ENCODE data around the gene ZNF628. TPM values are rescaled to one million over a fixed set of nuclear protein-coding genes. Genes with fewer than 3 reads are reported as not detected.
A peak's percentile ranks its signal among the peaks of the same experiment; 100 is the strongest.

Gene ZNF628
- total RNA-seq, 1 experiment from 2014 or later: 16.7 TPM

- CTCF ChIA-PET: no interaction called here
- Histone ChIP-seq H3K27me3 (replicated peaks; ENCODE audit: insufficient read depth, low read depth, low read length, poor library complexity) (no peaks in the 10 kb centered on the region), H3K4me1 (ENCODE audit: insufficient read depth, low read length, poor library complexity, severe bottlenecking) (no peaks in the 10 kb centered on the region), H3K27ac (ENCODE audit: low read depth, low read length, poor library complexity, severe bottlenecking) (no peak overlapping the region), H3K9me3 (ENCODE audit: low read depth, low read length, poor library complexity, severe bottlenecking) (no peaks in the 10 kb centered on the region), H3K36me3 (ENCODE audit: insufficient read depth, low read length, poor library complexity, severe bottlenecking) (no peaks in the 10 kb centered on the region), H3K4me3 (ENCODE audit: low read depth, low read length, poor library complexity, severe bottlenecking) (no peak overlapping the region)
- TF ChIP-seq CTCF (conservative IDR thresholded peaks at IDR 0.05; ENCODE audit: low read depth, low read length): no peak
- TF ChIP-seq EZH2 (IDR thresholded peaks at IDR 0.05; ENCODE audit: borderline replicate concordance, low read depth, low read length, poor library complexity, severe bottlenecking): no peak
- no peak for DNase-seq (ENCODE audit: low spot score)
- intact Hi-C loops (cut with micrococcal nuclease; ENCODE audit: unreplicated experiment): no loop called here
- POLR2A ChIA-PET (ENCODE audit: low non-redundant PET): interaction anchor here (0.5 kb wide), 1 partner anchor 187 kb away, joined by 3 read pairs; no protein-coding TSS in a partner anchor
- BruUV-seq (replicated peaks): no TSS peak
Measured at GRCh38 chr19:55525289-55526101, 49.1 kb downstream of the ZNF628 start.

GRCh38 chr19:55526216-55527196 is 50.1 kb downstream of the ZNF628 start:
- Histone ChIP-seq H3K4me3 (ENCODE audit: low read depth, low read length, poor library complexity, severe bottlenecking) (no peak overlapping the region), H3K27me3 (replicated peaks; ENCODE audit: insufficient read depth, low read depth, low read length, poor library complexity) (no peaks in the 10 kb centered on the region), H3K36me3 (ENCODE audit: insufficient read depth, low read length, poor library complexity, severe bottlenecking) (no peaks in the 10 kb centered on the region), H3K27ac (ENCODE audit: low read depth, low read length, poor library complexity, severe bottlenecking) (no peak overlapping the region), H3K4me1 (ENCODE audit: insufficient read depth, low read length, poor library complexity, severe bottlenecking) (no peaks in the 10 kb centered on the region), H3K9me3 (ENCODE audit: low read depth, low read length, poor library complexity, severe bottlenecking) (no peaks in the 10 kb centered on the region)
- intact Hi-C loops (cut with micrococcal nuclease; ENCODE audit: unreplicated experiment): no loop called here
- no peak for TF ChIP-seq EZH2 (IDR thresholded peaks at IDR 0.05; ENCODE audit: borderline replicate concordance, low read depth, low read length, poor library complexity, severe bottlenecking)
- TF ChIP-seq CTCF (conservative IDR thresholded peaks at IDR 0.05; ENCODE audit: low read depth, low read length): no peak
- BruUV-seq (replicated peaks): no TSS peak
- ChIA-PET POLR2A (ENCODE audit: low non-redundant PET) (no interaction called here), CTCF (interaction anchor here (0.5 kb wide), 1 partner anchor 105 kb away, joined by 14 read pairs; no protein-coding TSS in a partner anchor)
- DNase-seq (ENCODE audit: low spot score): peak; percentile 21

GRCh38 chr19:55527197-55528029 is 51.0 kb downstream of the ZNF628 start:
- intact Hi-C loops (cut with micrococcal nuclease; ENCODE audit: unreplicated experiment): no loop called here
- no peak for TF ChIP-seq EZH2 (IDR thresholded peaks at IDR 0.05; ENCODE audit: borderline replicate concordance, low read depth, low read length, poor library complexity, severe bottlenecking)
- no peak for TF ChIP-seq CTCF (conservative IDR thresholded peaks at IDR 0.05; ENCODE audit: low read depth, low read length)
- Histone ChIP-seq H3K9me3 (ENCODE audit: low read depth, low read length, poor library complexity, severe bottlenecking) (no peaks in the 10 kb centered on the region), H3K27ac (ENCODE audit: low read depth, low read length, poor library complexity, severe bottlenecking) (no peak overlapping the region), H3K4me3 (ENCODE audit: low read depth, low read length, poor library complexity, severe bottlenecking) (no peak overlapping the region), H3K4me1 (ENCODE audit: insufficient read depth, low read length, poor library complexity, severe bottlenecking) (no peaks in the 10 kb centered on the region), H3K36me3 (ENCODE audit: insufficient read depth, low read length, poor library complexity, severe bottlenecking) (no peaks in the 10 kb centered on the region), H3K27me3 (replicated peaks; ENCODE audit: insufficient read depth, low read depth, low read length, poor library complexity) (no peaks in the 10 kb centered on the region)
- CTCF ChIA-PET: no interaction called here
- POLR2A ChIA-PET (ENCODE audit: low non-redundant PET): no interaction called here
- DNase-seq (ENCODE audit: low spot score): no peak
- BruUV-seq (replicated peaks): no TSS peak

Data from A673 (cell line).